ENCODE data around the gene METAP1D.
A peak's percentile ranks its signal among the peaks of the same experiment; 100 is the strongest.
"Not testable (repeated sequence)": the region's sequence is repeated elsewhere in the genome, so short reads cannot be mapped to it uniquely, and the experiment has no call there.

METAP1D gene

DNA sequence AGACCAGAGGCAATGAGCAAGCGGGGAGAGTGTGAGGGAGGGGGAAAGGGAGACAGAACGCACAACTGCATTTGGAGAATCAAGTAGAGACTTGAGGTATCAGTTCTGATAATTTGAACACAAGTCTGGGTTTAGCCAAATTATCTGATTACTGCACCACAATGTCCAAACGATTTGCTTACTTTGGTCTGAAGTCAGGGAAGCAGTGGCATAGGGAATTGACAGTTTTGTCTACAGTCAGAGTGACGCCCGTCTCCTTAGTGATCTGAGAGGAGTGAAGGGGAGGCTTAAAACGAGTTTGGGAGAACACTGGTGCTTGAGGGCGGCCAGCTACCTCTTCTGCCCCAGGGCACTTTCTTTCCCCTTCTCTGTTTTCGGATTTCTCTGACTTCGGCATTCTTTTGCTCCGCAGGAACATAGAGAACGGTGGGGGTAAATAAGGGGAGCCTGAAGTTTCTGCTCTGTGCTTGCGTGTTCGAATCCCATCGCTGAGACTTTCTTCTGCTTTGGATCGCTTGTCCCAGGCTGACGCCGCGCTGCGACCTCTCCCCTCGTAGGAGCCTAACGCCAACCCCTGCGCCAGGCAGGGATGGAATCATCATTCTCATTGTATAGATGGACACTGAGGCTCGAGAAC, 105.8 kb downstream of the METAP1D start:
- no peak for DNase-seq

DNA sequence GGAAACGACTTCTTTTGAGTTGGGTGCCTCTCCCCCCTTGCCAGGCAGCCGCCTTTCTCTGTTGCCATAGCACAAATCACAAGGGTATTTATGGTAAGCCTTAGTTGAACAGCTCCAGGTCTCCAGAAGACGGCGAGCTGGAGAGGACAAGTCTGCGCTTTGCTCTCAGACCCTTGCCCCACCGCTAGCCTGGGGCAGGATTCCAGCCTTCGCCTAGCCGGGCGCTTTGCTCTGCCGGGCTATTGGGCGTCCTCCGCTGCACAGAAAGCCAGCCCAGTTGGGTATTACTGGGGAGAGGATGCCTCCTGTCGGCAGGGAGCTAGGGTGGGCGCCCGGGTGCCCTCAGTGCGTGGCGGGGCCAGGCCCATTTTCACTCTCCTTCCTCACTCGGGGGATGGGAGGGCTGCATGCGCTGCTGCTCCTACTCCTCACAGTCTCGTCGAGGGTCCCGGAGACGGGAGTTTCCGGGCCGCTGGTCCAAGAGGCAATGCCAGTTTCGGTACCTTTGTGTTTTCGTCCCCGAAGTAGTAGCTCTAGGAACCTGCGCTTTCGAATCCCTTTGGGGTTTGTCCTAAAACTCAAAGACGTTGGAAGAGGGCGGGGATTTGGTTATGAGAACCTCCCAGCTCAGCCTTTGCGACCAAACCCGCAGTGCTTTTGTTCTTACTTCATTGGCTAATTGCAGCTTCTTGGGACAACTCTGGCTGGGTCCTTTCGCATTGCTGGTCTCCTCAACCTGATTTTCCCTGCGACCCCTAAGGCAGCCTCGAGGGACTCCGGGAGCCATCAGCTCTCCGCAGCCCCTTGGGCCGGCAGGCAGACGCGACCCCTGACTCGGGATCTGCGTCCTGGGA, 106.6 kb downstream of the METAP1D start:
- peak; percentile 37 to 54 for DNase-seq

GRCh38 chr2:172107690-172108586, 108.2 kb downstream of the METAP1D start:
- DNase-seq, result no peak

GRCh38 chr2:172108587-172108930, 108.8 kb downstream of the METAP1D start:
- DNase-seq, result no peak

DNA sequence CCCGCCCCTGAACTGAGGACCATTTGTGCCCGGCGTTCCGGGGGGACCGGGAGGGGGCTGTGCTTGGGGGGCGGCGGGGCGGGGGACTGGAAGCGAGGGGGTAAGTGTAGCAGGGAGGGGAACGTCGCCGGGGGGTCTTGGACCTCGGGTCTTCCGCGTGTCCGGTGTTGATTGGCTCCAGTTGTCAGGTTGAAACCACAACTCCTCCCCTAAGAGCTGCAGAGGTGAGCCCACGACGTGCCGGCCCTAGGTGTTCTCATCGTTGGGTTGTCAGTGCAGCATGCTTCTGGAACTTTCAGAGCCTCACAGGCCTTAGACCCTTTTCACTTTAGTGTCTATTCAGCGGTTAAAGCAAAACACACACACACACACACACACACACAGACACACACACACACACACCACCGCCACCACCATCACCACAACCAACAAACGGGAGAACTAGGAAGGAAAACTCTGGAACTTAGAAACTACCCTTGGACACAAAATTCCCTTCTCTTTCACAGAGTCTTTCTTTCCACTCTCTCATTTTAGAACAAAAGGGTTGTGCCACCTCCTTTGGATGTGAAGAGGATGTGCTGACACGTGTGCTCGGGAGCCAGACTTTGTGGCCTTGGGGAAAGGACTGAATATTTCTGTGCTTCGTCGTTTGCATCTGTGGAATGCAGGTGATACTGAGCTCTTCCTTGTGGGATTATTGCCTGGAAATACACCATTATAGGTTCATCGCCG, 109.7 kb downstream of the METAP1D start:
- no peak for DNase-seq

- DNase-seq, result no peak
Measured at GRCh38 chr2:172109988-172110811, 110.4 kb downstream of the METAP1D start.

DNA sequence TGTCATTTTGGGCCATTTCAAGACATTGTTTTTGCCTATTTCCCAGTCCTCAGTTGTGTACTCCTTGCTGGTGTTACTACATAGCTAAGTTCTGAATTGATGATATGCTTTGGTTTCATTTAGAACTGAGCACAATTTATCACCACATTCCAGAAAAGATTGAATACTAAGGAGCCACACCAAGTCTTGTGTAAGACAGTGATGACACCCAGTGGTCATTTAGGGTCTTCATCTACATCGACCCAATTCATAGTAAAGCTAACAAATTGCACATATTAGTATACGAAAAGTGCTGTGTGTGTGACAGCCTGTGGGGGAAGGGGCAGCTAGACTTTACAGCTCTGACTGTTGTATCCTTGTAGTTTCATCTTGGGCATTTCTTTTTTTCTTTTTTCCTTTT, 113.9 kb downstream of the METAP1D start:
- no peak for DNase-seq

- DNase-seq, result not testable (repeated sequence)
Measured at GRCh38 chr2:172114176-172114575, 114.4 kb downstream of the METAP1D start.

DNA sequence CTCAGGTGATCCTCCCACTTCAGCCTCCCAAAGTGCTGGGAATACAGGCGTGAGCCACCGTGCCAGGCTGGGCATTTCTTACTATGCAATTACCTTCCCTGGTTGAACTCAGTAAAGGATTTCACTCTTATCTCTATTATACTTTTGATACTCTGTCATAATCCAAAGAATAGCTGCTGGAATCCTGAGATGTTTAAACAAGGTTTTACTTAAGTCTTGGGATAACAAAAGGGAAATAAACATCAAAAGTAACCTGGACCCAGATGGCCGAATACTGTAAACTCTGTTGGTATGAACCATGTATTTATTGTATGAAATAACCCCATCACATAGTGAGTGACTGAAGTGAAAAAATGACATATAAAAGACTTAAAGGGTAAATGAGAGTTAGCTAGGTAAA, 114.8 kb downstream of the METAP1D start:
- no peak for DNase-seq

GRCh38 chr2:172116107-172116506, 116.4 kb downstream of the METAP1D start:
- no peak for DNase-seq

- peak in 1 of 2 donors; percentile 26 for DNase-seq
Measured at GRCh38 chr2:172119089-172119488, 119.3 kb downstream of the METAP1D start.

GRCh38 chr2:172120118-172120517, 120.4 kb downstream of the METAP1D start:
- no peak for DNase-seq

DNA sequence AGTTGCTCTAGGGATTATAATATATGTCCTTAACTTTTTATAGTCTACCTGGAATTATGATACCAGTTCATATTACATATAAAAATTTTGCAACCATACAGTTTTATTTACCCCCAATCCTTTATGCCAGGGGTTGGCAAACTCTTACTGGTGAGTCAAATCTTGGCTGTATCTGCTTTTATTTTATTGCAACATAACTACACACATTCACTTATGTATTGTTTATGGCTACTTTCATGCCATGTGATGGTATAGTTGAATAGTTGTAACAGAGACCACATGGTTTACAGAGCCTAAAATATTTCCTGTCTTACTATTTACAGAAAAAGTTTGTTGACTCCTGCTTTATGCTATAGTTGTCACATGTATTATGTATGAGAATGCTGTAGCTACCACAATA, 128.7 kb downstream of the METAP1D start:
- no peak for DNase-seq

- no peak for DNase-seq
Measured at GRCh38 chr2:172129404-172129803, 129.7 kb downstream of the METAP1D start.

Data from inflammatory macrophage treated with lipopolysaccharide for 1 hour (primary cell).